HepG2 (cell line): ENCODE results near the gene GNAZ. TPM values are rescaled to one million over a fixed set of nuclear protein-coding genes. Genes with fewer than 3 reads are reported as not detected.

Experiments
- ATAC-seq: fragments of 200-7000 bp; cut with Tn5 transposase; 3 replicates; pipeline ENCODE4 v1.9.1; 2020; ENCODE audit warnings: mild to moderate bottlenecking, moderate library complexity
- BruUV-seq: library from RNA; stranded (reverse); fragments of 400-500 nt; replicated peaks from 2 replicates; lab custom pipeline; 2021; lab: Mats Ljungman, UMichigan
- CTCF ChIA-PET: fragments of 300-600 bp; formaldehyde crosslinking; extraction: SDS; loops from one replicate; lab custom pipeline; 2021; ENCODE audit warnings: low total read pairs, inconsistent platforms, low intra/inter-chr PET ratio; lab: Yijun Ruan, JAX
- POLR2A ChIA-PET: fragments of 350-600 bp; sonication (Branson Sonifier 250); formaldehyde crosslinking; loops from one replicate; lab custom pipeline; 2020; ENCODE audit warnings: antibody characterized with exemption, inconsistent platforms; lab: Yijun Ruan, JAX
- DNase-seq: peaks from one replicate; pipeline ENCODE4 v3.0.0-alpha.2; 2015; ENCODE audit warnings: low spot score
- FAIRE-seq: peaks from 3 replicates; lab custom pipeline; 2011; peaks lifted over from hg19 to GRCh38; lab: Jason Lieb, UNC
- H2AFZ ChIP-seq: one replicate; pipeline ENCODE4 v1.6.1; 2011; ENCODE audit warnings: low read length, inconsistent platforms
- H3K27ac ChIP-seq: fragments of 300-600 bp; 3 replicates; pipeline ENCODE4 v1.8.0; 2011; ENCODE audit warnings: mixed run types, mild to moderate bottlenecking, mixed read lengths, low read length, inconsistent platforms; ENCODE audit not compliant: insufficient read depth; ENCODE audit errors: extremely low read length
- H3K27me3 ChIP-seq, 2 experiments: fragments of 200-600 bp in 1 of 2; 2 replicates in 1 of 2; 3 replicates in 1 of 2; pipeline versions ENCODE4 v1.6.0 to v1.8.0; 2011; ENCODE audit warnings: low read length in 2 of 2, mild to moderate bottlenecking in 2 of 2, moderate library complexity in 2 of 2, inconsistent platforms in 1 of 2; ENCODE audit not compliant: insufficient read depth in 2 of 2, control insufficient read depth in 1 of 2
- H3K36me3 ChIP-seq, 2 experiments: fragments of 200-600 bp in 1 of 2; replicated peaks in 1 of 2; 2 replicates in 1 of 2; 3 replicates in 1 of 2; pipeline versions ENCODE4 v1.5.1 to v1.8.0; 2011; ENCODE audit warnings: low read length in 2 of 2, inconsistent platforms in 1 of 2; ENCODE audit not compliant: insufficient read depth in 2 of 2, control insufficient read depth in 1 of 2
- H3K4me1 ChIP-seq: 2 replicates; pipeline ENCODE4 v1.5.1; 2012; ENCODE audit warnings: low read length, inconsistent platforms; ENCODE audit not compliant: insufficient read depth
- H3K4me2 ChIP-seq: 2 replicates; pipeline ENCODE4 v1.6.0; 2011; ENCODE audit warnings: low read depth, low read length, inconsistent platforms
- H3K4me3 ChIP-seq, 3 experiments: fragments of 200-600 bp in 1 of 3; sonication (generic), shearing (Covaris generic) in 1 of 3; replicated peaks in 1 of 3; 2 replicates each; pipeline ENCODE4 v1.5.1; 2011 to 2016; ENCODE audit warnings: low read length in 3 of 3, inconsistent platforms in 2 of 3, low read depth in 2 of 3, mild to moderate bottlenecking in 2 of 3, control low read depth in 1 of 3, mixed read lengths in 1 of 3; ENCODE audit not compliant: insufficient read depth in 1 of 3
- H3K79me2 ChIP-seq: one replicate; pipeline ENCODE4 v1.6.1; 2011; ENCODE audit warnings: low read length, inconsistent platforms; ENCODE audit not compliant: insufficient read depth
- H3K9ac ChIP-seq: 2 replicates; pipeline ENCODE4 v1.6.0; 2011; ENCODE audit warnings: mild to moderate bottlenecking, low read depth, low read length, inconsistent platforms; ENCODE audit not compliant: insufficient read depth
- H3K9me3 ChIP-seq: 2 replicates; pipeline ENCODE4 v1.5.1; 2012; ENCODE audit warnings: mild to moderate bottlenecking, low read length
- H4K20me1 ChIP-seq: 2 replicates; pipeline ENCODE4 v1.6.0; 2011; ENCODE audit warnings: inconsistent platforms, mild to moderate bottlenecking, low read length, moderate library complexity; ENCODE audit not compliant: insufficient read depth
- AGO2 ChIP-seq: fragments of 200-400 bp; formaldehyde crosslinking; optimal IDR thresholded peaks from 2 replicates; pipeline ENCODE3; 2017; ENCODE audit warnings: mild to moderate bottlenecking, low read depth, low read length, moderate library complexity
- HMG20B ChIP-seq: conservative IDR thresholded peaks from 2 replicates; pipeline ENCODE4 v1.6.1; 2016; ENCODE audit warnings: missing genetic modification reagents, missing compliant biosample characterization
- NBN ChIP-seq: fragments of 450-650 bp; conservative IDR thresholded peaks from 2 replicates; pipeline ENCODE4 v1.6.1; 2017
- TRIM22 ChIP-seq: fragments of 450-650 bp; IDR thresholded peaks from 2 replicates; pipeline ENCODE4 v1.6.1; 2017
- U2AF2 ChIP-seq: fragments of 200-400 bp; formaldehyde crosslinking; IDR thresholded peaks from 2 replicates; pipeline ENCODE4 v1.6.1; 2017; ENCODE audit warnings: low read depth, mild to moderate bottlenecking, low read length
- ZBTB37 ChIP-seq: sonication (generic); formaldehyde crosslinking; IDR thresholded peaks from 2 replicates; pipeline ENCODE4 v1.4.0; 2020; ENCODE audit warnings: mild to moderate bottlenecking, missing genetic modification reagents
- ZMYM2 ChIP-seq: sonication (generic); formaldehyde crosslinking; IDR thresholded peaks from 2 replicates; pipeline ENCODE4 v1.8.0; 2022; ENCODE audit warnings: mild to moderate bottlenecking, missing genetic modification reagents
- ZNF253 ChIP-seq: sonication (generic); formaldehyde crosslinking; IDR thresholded peaks from 2 replicates; pipeline ENCODE4 v1.8.0; 2022; ENCODE audit warnings: mild to moderate bottlenecking, missing genetic modification reagents, borderline replicate concordance
- ZNF367 ChIP-seq: sonication (generic); formaldehyde crosslinking; IDR thresholded peaks from 2 replicates; pipeline ENCODE4 v1.4.0; 2020; ENCODE audit warnings: missing genetic modification reagents, borderline replicate concordance
- WGBS: methylation state at CpG from one replicate; pipeline ENCODE4 v1.1.6; 2017; ENCODE audit warnings: low lambda C conversion rate; 5-methylcytosine and 5-hydroxymethylcytosine counted together
- in situ Hi-C: cut with HindIII; loops from 2 replicates; pipeline ENCODE4 v1.10.0; 2017; ENCODE audit warnings: low pct_unique_long_range_greater_than_20kb; ENCODE audit not compliant: extremely low pct_ligation_motif_present
- intact Hi-C: fragments of 100-400 bp; cut with micrococcal nuclease; formaldehyde crosslinking; loops from one replicate; pipeline ENCODE4 v1.10.0; 2022; ENCODE audit not compliant: unreplicated experiment
- polyA plus RNA-seq, 8 experiments: library from polyadenylated mRNA; depleted of rRNA in 3 of 8; stranded (reverse) in 7 of 8; unstranded in 1 of 8; fragments of >200 nt; fragmentation: Illumina TruSeq in 4 of 8; extraction: Trizol in 4 of 8; gene quantifications; 2 replicates each; pipeline versions ENCODE4 v1.2.1 to v1.2.3, GENCODE V29; 2011 to 2016; ENCODE audit warnings: low read depth in 4 of 8, missing spikeins in 1 of 8, mixed read lengths in 1 of 8; ENCODE audit not compliant: insufficient read depth in 1 of 8
- total RNA-seq, 5 experiments: library from RNA; depleted of rRNA; stranded (reverse); fragments of >200 nt; fragmentation: Illumina TruSeq; extraction: Trizol; gene quantifications; 2 replicates each; pipeline ENCODE4 v1.2.3, GENCODE V29; 2016; ENCODE audit warnings: low read depth in 1 of 5

GNAZ gene
- total and polyA plus RNA-seq, 2 of the 13 experiments (the other 11 are each of a cell fraction or from before 2014, with no cell fraction given), result 11.4 to 22.3 TPM

GRCh38 chr22:23082534-23083314 lies 12.4 kb downstream of the GNAZ start:
- peaks cover 38% of the 10 kb centered on the region for H3K79me2 ChIP-seq
- no TSS peak for BruUV-seq
- no peak overlapping the region for H3K4me3 ChIP-seq
- no peak for FAIRE-seq
- H3K4me2 ChIP-seq, result no peak overlapping the region
- ChIA-PET CTCF (no interaction called here), POLR2A (no interaction called here)
- no peaks in the 10 kb centered on the region for H3K9me3 ChIP-seq
- DNase-seq, result no peak
- no peak for TF ChIP-seq TRIM22
- no peak for ATAC-seq
- no peak overlapping the region for H2AFZ ChIP-seq
- intact Hi-C loops, result no loop called here
- H3K27me3 ChIP-seq, result no peaks in the 10 kb centered on the region
- in situ Hi-C loops, result no loop called here
- H3K9ac ChIP-seq, result no peak overlapping the region
- H3K36me3 ChIP-seq, result no peaks in the 10 kb centered on the region; a peak in 1 of 5 replicates
- 95% methylated on average over 5 of the region's 5 CpGs for WGBS
- no peak overlapping the region for H3K27ac ChIP-seq
- no peaks in the 10 kb centered on the region for H4K20me1 ChIP-seq
- peaks cover 72% of the 10 kb centered on the region for H3K4me1 ChIP-seq

- TF ChIP-seq ZNF253 (CRISPR knock-in tag) (no peak), ZMYM2 (CRISPR knock-in tag) (no peak), U2AF2 (no peak), NBN (no peak), ZNF367 (no peak), HMG20B (CRISPR knock-in tag) (no peak), ZBTB37 (CRISPR knock-in tag) (no peak), AGO2 (peak; percentile 25)
- CTCF ChIA-PET, result no interaction called here
- H3K4me3 ChIP-seq, result no peak overlapping the region
- DNase-seq (no peak), ATAC-seq (no peak), FAIRE-seq (no peak)
- intact Hi-C loops (no loop called here), in situ Hi-C loops (no loop called here)
- peaks cover 72% of the 10 kb centered on the region for H3K4me1 ChIP-seq
- peaks cover 31% of the 10 kb centered on the region for H3K79me2 ChIP-seq
- WGBS, result 85% methylated on average over 7 of the region's 13 CpGs
- no TSS peak for BruUV-seq
- no peak overlapping the region for H2AFZ ChIP-seq
- POLR2A ChIA-PET, result no interaction called here
- no peaks in the 10 kb centered on the region for H4K20me1 ChIP-seq
- no peak overlapping the region for H3K27ac ChIP-seq
- no peaks in the 10 kb centered on the region for H3K27me3 ChIP-seq
- no peak overlapping the region for H3K4me2 ChIP-seq
- no peak overlapping the region for H3K9ac ChIP-seq
- H3K9me3 ChIP-seq, result no peaks in the 10 kb centered on the region
- H3K36me3 ChIP-seq, result no peaks in the 10 kb centered on the region; a peak in 1 of 5 replicates
These were observed 13.1 kb downstream of the GNAZ start for GRCh38 chr22:23083315-23084021.
